Vagina (tissue), 2 donors: ENCODE data around the gene FAM240B. TPM values are rescaled to one million over a fixed set of nuclear protein-coding genes. Genes with fewer than 3 reads are reported as not detected.

Source experiments
- DNase-seq, 2 donors: peaks; one replicate each; pipeline ENCODE4 v3.0.0-alpha.2; 2017; ENCODE audit errors: extremely low spot score in 2 of 2
- H3K27ac ChIP-seq: fragments of 200-600 bp; sonication (generic); one replicate; pipeline ENCODE4 v1.5.1; 2019
- H3K27me3 ChIP-seq: fragments of 200-600 bp; sonication (generic); one replicate; pipeline ENCODE4 v1.5.1; 2019
- H3K36me3 ChIP-seq, 2 donors: fragments of 200-600 bp; sonication (generic); one replicate each; pipeline ENCODE4 v1.5.1; 2017 to 2019
- H3K4me1 ChIP-seq: fragments of 200-600 bp; sonication (generic); one replicate; pipeline ENCODE4 v1.5.1; 2019
- H3K4me3 ChIP-seq, 2 donors: fragments of 200-600 bp; sonication (generic); 1 replicate in 1 of 2; 2 replicates in 1 of 2; pipeline ENCODE4 v1.5.1; 2016 to 2019
- H3K9me3 ChIP-seq: fragments of 200-600 bp; sonication (generic); one replicate; pipeline ENCODE4 v1.5.1; 2019
- CTCF ChIP-seq, 3 experiments: fragments of 450-650 bp in 2 of 3; fragments of 200-600 bp in 1 of 3; sonication (generic) in 1 of 3; IDR thresholded peaks; one replicate each; pipeline ENCODE4 v1.5.1; 2017 to 2019; ENCODE audit warnings: antibody characterized with exemption in 3 of 3, mild to moderate bottlenecking in 2 of 3, moderate library complexity in 2 of 3
- POLR2A ChIP-seq, 2 donors: fragments of 450-650 bp; IDR thresholded peaks; one replicate each; pipeline ENCODE4 v1.6.1; 2017; ENCODE audit warnings: antibody characterized with exemption in 2 of 2, mild to moderate bottlenecking in 2 of 2, moderate library complexity in 2 of 2
- POLR2AphosphoS5 ChIP-seq, 2 donors: sonication (generic); formaldehyde crosslinking; IDR thresholded peaks; one replicate each; pipeline ENCODE4 v1.9.0; 2017; ENCODE audit warnings: antibody characterized with exemption in 2 of 2, mild to moderate bottlenecking in 2 of 2, low read depth in 1 of 2; ENCODE audit not compliant: insufficient read depth in 1 of 2
- intact Hi-C: fragments of 100-400 bp; cut with DNase I; formaldehyde crosslinking; loops from one replicate; pipeline ENCODE4 v1.15.1; 2023
- total RNA-seq: library from RNA; depleted of rRNA; stranded (reverse); fragments of >200 nt; gene quantifications from one replicate; pipeline ENCODE4 v1.2.3, GENCODE V29; 2016

FAM240B gene
- total RNA-seq, 1 donor from 2014 or later = not detected

- no peak overlapping the region for H3K27ac ChIP-seq
- intact Hi-C loops = no loop called here
- no peak for TF ChIP-seq POLR2AphosphoS5 (IDR thresholded peaks at IDR 0.05; ENCODE audit: insufficient read depth in 1 of 2, low read depth in 1 of 2)
- H3K4me1 ChIP-seq = no peaks in the 10 kb centered on the region
- no peak for DNase-seq
- no peaks in the 10 kb centered on the region for H3K36me3 ChIP-seq
- no peaks in the 10 kb centered on the region for H3K9me3 ChIP-seq
- no peaks in the 10 kb centered on the region for H3K27me3 ChIP-seq
- H3K4me3 ChIP-seq = no peak overlapping the region
Measured at GRCh38 chr9:38737246-38737645, 17.3 kb upstream of the FAM240B start.

GRCh38 chr9:38734831-38735230 is 14.9 kb upstream of the FAM240B start:
- Histone ChIP-seq H3K27me3 (no peaks in the 10 kb centered on the region), H3K27ac (no peak overlapping the region), H3K9me3 (no peaks in the 10 kb centered on the region), H3K4me3 (no peak overlapping the region), H3K36me3 (no peaks in the 10 kb centered on the region), H3K4me1 (no peaks in the 10 kb centered on the region)
- no peak for TF ChIP-seq CTCF (IDR thresholded peaks at IDR 0.05)
- no peak for TF ChIP-seq POLR2AphosphoS5 (IDR thresholded peaks at IDR 0.05; ENCODE audit: insufficient read depth in 1 of 2, low read depth in 1 of 2)
- TF ChIP-seq POLR2A (IDR thresholded peaks at IDR 0.05) = no peak
- intact Hi-C loops = no loop called here
- DNase-seq = no peak

- intact Hi-C loops = no loop called here
- H3K36me3 ChIP-seq = no peaks in the 10 kb centered on the region
Measured at GRCh38 chr9:38733503-38733902, 13.6 kb upstream of the FAM240B start.

GRCh38 chr9:38732885-38733284 is 13.0 kb upstream of the FAM240B start:
- H3K9me3 ChIP-seq = no peaks in the 10 kb centered on the region
- no peak overlapping the region for H3K4me3 ChIP-seq
- H3K36me3 ChIP-seq = no peaks in the 10 kb centered on the region
- no peaks in the 10 kb centered on the region for H3K27me3 ChIP-seq
- intact Hi-C loops = no loop called here
- no peak overlapping the region for H3K27ac ChIP-seq
- TF ChIP-seq POLR2AphosphoS5 (IDR thresholded peaks at IDR 0.05; ENCODE audit: insufficient read depth in 1 of 2, low read depth in 1 of 2) = no peak
- no peak for TF ChIP-seq POLR2A (IDR thresholded peaks at IDR 0.05)
- TF ChIP-seq CTCF (IDR thresholded peaks at IDR 0.05) = no peak
- H3K4me1 ChIP-seq = no peaks in the 10 kb centered on the region
- no peak for DNase-seq

More at GRCh38 chr9:38733503-38733902, 13.6 kb upstream of the FAM240B start:
- no peak overlapping the region for H3K4me3 ChIP-seq
- H3K4me1 ChIP-seq = no peaks in the 10 kb centered on the region
- no peak overlapping the region for H3K27ac ChIP-seq
- H3K9me3 ChIP-seq = no peaks in the 10 kb centered on the region
- no peaks in the 10 kb centered on the region for H3K27me3 ChIP-seq
- no peak for DNase-seq
- TF ChIP-seq POLR2A (IDR thresholded peaks at IDR 0.05) (no peak), POLR2AphosphoS5 (IDR thresholded peaks at IDR 0.05; ENCODE audit: insufficient read depth in 1 of 2, low read depth in 1 of 2) (no peak), CTCF (IDR thresholded peaks at IDR 0.05) (no peak)

GRCh38 chr9:38727497-38728001 is 7.6 kb upstream of the FAM240B start:
- H3K9me3 ChIP-seq = no peaks in the 10 kb centered on the region
- no peaks in the 10 kb centered on the region for H3K4me1 ChIP-seq
- no peak overlapping the region for H3K4me3 ChIP-seq
- no peak for DNase-seq
- H3K36me3 ChIP-seq = no peaks in the 10 kb centered on the region
- H3K27ac ChIP-seq = no peak overlapping the region
- TF ChIP-seq CTCF (IDR thresholded peaks at IDR 0.05) = no peak
- no peak for TF ChIP-seq POLR2A (IDR thresholded peaks at IDR 0.05)
- TF ChIP-seq POLR2AphosphoS5 (IDR thresholded peaks at IDR 0.05; ENCODE audit: insufficient read depth in 1 of 2, low read depth in 1 of 2) = no peak
- intact Hi-C loops = no loop called here
- no peaks in the 10 kb centered on the region for H3K27me3 ChIP-seq
